ENCODE measurements around the gene RAB21.

DNA sequence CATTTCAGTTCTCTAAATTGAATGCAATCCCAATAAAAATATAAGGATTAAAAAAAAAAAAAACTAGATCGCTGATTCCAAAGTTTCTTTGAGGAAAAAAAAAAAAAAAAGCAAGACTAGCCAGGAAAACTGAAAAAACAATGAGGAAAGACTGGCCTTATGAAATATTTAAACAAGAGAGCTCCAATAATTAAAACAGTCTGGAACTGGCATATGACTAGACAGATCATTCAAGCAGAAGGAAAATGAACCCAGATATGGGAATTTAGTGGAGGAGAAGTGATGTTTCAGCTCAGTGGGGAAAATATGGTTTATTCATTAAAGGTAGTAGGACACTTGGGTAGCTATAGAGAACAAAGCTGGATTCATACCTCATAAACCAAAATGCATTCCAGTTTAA, 42.9 kb downstream of the RAB21 start:
- TF ChIP-seq ZNF274 (IDR thresholded peaks at IDR 0.05; ENCODE audit: low read depth, low read length) (no peak), YY1 (IDR thresholded peaks at IDR 0.05; ENCODE audit: insufficient read depth, insufficient read length) (no peak)

All from NT2/D1 (cell line).